Pulmonary artery endothelial cell (primary cell): ENCODE results near the gene FGFR2. TPM values are rescaled to one million over a fixed set of nuclear protein-coding genes. Genes with fewer than 3 reads are reported as not detected.
"Not testable (repeated sequence)": the region's sequence is repeated elsewhere in the genome, so short reads cannot be mapped to it uniquely, and the experiment has no call there.

ENCODE experiments used
- DNase-seq: peaks from one replicate; pipeline ENCODE4 v3.0.0-alpha.2; 2011; ENCODE audit warnings: low read depth, low spot score
- total RNA-seq: library from RNA; depleted of rRNA; stranded (reverse); fragments of >200 nt; gene quantifications from 2 replicates; pipeline ENCODE4 v1.2.3, GENCODE V29; 2014

Gene FGFR2
- total RNA-seq, 1 donor from 2014 or later = 0.20 TPM

DNA sequence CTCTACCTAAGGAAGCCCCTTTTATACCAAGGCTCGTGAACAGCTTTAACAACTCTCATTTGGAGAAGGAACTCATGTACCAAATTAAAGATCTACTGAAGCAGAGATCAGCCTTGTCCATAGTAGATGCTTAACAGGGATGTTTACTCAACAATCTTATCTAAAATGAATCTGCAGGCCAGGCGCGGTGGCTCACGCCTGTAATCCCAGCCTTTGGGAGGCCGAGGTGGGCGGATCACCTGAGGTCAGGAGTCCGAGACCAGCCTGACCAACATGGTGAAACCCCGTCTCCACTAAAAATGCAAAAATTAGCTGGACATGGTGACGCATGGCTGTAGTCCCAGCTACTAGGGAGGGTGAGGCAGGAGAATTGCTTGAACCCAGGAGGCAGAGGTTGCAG, 43.3 kb downstream of the FGFR2 start:
- DNase-seq = not testable (repeated sequence)

DNA sequence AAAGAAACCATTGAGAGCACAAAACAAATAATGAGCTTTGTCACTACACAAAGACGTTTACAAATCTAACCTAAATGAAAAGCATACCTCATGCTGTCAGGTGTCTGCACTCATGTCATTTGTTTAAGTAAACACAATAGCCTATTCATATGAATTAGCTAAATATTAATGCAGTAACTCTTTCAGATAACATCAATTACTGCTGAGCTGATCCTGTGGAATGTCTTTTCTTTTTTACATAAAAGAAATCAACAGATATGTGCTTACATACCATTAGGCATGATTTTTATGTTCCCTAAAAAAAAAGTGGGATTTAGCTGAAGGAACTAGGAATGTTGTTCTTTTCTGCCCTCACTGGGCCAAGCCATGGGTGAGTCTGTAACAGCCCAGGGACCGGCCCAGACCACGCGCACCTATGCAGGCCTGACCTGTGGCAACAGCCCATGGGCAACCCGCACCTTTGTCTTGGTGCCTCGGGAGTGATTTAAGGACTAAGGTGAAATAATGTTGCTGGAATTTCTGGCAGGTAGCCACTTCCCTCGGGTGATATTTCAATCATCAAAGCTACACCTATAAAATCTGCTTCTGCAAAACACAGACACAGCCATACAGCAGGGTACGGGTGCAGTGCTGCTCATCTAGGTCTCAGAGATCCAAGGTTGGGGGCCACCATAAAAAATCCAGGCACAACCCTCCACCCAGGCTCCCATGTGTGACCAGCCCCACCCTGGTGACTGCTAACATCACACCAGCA, 44.6 kb downstream of the FGFR2 start:
- no peak for DNase-seq

GRCh38 chr10:121552746-121553145, 45.5 kb downstream of the FGFR2 start:
- DNase-seq = no peak

DNA sequence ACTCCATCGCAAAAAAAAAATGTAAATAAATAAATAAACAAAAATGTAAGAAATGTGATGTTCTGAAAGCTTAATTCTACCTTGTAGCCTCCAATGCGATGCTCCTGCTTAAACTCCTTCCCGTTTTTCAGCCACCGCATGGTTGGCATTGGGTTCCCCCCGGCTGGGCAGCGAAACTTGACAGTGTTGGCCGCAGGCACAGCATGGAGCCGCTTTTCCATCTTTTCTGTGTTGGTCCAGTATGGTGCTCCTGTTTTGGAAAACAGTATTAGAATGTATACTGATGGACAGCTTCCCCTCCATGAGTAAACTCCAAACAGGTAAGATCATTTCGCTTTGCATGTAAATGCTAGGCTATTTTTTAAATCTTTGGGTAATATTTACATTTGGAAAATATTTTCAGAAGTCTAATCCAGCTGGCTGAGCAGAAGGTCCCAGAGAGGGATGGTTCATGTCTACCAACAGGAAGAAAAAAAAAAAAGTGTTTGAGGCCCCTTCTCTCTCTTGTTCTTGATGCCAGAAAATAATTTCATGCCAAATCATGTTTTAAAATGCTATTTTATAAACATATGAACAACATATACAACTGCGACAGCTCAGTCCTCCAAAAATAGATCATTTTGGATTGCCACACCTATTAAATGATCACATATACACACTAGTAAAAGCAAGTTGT, 46.9 kb downstream of the FGFR2 start:
- no peak for DNase-seq

DNA sequence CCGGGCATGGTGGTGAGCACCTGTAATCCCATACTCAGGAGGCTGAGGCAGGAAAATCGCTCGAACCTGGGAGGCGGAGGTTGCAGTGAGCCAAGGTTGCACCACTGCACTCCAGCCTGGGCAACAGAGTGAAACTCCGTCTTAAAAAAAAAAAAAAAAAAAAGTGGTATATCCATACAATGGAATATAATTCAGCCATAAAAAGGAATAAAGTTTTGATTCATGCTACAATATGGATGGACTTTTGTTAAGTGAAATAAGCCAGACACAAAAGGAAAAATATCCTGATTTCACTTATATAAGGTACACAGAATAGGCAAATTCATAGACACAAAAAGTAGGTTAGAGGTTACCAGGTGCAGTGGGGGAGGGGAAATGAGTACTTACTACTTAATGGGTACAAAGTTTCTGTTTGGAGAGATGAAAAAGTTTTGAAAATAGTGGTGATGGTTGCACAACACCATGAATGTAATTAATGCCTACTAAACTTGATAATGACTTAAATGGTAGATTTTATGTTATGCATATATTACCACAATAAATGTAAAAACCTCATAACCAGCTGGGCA, 53.9 kb downstream of the FGFR2 start:
- no peak for DNase-seq

DNA sequence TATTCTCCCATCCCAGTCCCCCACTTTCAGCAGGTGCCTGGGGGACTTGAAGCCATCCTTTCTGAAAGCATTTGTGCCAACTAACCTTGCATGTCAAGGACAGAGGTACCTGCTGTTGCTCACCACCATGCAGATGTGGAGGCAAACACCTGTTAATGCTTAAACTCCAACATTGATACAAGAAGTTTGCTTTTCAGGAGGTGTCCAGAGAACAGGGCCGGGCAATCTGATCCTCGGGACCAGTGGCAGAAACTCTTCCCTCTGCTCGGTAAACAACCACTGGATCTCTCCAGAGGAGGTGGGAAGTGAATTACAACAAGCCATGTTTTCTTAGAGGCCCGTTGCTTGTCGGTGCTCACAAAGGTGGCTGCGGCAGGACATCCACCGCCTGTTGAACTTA, 54.7 kb downstream of the FGFR2 start:
- DNase-seq = no peak

GRCh38 chr10:121541450-121542120, 56.7 kb downstream of the FGFR2 start:
- no peak for DNase-seq

GRCh38 chr10:121540732-121541395, 57.4 kb downstream of the FGFR2 start:
- DNase-seq = no peak

- DNase-seq = no peak
These were observed 58.5 kb downstream of the FGFR2 start for GRCh38 chr10:121539786-121540185.

- DNase-seq = no peak
These were observed 61.8 kb downstream of the FGFR2 start for GRCh38 chr10:121536310-121536913.

DNA sequence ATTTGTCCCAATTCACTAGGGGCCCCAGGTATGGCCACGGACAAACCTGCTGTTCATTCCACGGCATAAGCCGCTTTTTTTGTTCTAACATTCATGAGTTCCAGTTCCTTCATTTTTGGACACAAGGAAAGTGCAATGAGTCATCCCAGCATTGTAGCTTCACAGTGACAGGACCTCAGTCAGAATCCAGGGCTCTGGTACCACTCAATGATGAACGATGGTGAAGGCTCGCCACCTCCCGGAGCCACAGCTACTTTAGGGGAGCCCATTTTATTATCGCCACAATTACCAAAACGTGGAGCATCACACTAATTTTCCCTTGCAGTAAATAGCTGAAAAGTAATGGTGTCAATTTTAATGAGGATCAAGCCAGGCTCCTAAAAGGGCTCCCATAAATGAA, 62.9 kb downstream of the FGFR2 start:
- no peak for DNase-seq

- no peak for DNase-seq
These were observed 65.9 kb downstream of the FGFR2 start for GRCh38 chr10:121532292-121532864.

- no peak for DNase-seq
These were observed 66.4 kb downstream of the FGFR2 start for GRCh38 chr10:121531830-121532178.

DNA sequence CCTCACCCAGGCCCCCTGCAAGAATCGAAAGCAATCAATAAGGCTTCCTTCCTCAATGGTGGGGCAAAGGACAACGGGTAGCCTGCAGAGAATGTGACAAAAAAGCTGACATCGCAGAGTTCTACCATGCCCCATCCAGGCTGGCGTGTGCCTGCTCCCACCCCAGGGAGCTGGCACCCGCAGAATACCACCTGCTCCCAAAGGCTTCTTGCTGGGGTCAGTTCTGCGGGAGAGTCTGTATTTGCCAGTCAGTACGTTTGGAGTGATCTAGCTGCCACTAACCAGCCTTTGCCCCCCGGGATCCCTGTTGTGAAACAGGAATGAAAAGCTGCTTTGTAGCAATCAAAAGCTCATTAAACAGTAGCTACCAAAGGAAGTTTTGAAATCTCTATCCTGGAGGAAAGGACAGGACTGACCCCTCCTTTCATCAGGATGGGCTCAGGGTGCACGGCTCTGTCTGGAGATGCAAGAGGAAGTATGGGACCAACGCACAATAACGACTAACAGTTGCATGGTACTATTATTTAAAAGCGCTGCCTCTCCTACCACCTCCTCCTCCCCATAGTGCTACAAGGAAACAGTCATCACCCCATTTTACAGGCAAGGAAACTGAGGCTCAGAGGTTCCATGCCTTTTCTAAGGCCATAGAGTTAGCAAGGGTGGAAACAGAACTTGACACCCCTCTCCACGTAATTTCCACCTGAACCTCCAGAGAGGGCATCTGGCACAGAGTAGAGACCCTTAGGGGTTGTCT, 67.0 kb downstream of the FGFR2 start:
- no peak for DNase-seq

GRCh38 chr10:121530481-121531075, 67.7 kb downstream of the FGFR2 start:
- no peak for DNase-seq

GRCh38 chr10:121527690-121528089, 70.6 kb downstream of the FGFR2 start:
- no peak for DNase-seq

GRCh38 chr10:121526801-121527221, 71.4 kb downstream of the FGFR2 start:
- no peak for DNase-seq

DNA sequence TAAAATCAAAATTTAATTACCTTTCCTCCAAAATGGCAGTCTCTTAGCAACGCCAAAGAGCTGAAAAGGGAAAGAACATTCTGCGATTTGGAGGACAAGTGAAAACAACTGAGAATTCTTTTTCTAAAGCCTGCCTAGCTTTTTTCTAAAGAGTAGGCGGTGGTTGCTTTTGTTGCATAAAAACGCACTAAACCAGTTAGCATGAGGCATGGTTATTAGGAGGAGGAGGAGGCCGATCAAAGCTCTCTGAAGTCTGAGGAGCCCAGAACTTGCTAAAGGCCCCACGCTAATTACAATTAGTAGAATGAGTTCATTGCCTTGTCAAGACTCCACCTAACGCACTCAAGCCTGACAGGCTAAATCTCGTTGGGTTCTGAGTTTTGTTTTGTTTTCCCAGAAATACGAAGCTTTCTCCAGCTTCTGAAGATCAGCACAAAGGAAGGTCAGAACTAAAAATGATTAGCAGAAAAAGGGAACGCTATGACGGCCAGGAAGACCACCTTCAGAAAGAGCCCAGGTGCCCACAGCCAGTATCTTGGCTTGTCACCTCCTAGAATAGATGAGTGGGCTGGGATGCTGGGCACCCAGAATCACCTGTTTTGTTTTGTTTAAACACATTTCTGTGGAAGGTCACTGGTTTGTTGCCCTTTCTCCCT, 72.0 kb downstream of the FGFR2 start:
- DNase-seq = no peak
